HG02571 (cell line): ENCODE measurements around the gene APBA2.

Source experiments
- ATAC-seq: cut with Tn5 transposase; IDR thresholded peaks from one replicate; pipeline ENCODE4 v1.9.1; 2021; ENCODE audit warnings: mild to moderate bottlenecking, moderate library complexity; ENCODE audit not compliant: unreplicated experiment

APBA2 gene

GRCh38 chr15:28895146-28895545 lies 9.4 kb downstream of the APBA2 start:
- no peak for ATAC-seq

- no peak for ATAC-seq
Observed at GRCh38 chr15:28895566-28895965, 9.8 kb downstream of the APBA2 start.

- ATAC-seq = no peak
Observed at GRCh38 chr15:28896951-28897350, 11.2 kb downstream of the APBA2 start.

GRCh38 chr15:28897861-28898585 lies 12.2 kb downstream of the APBA2 start:
- ATAC-seq = no peak

GRCh38 chr15:28899061-28899738 lies 13.4 kb downstream of the APBA2 start:
- no peak for ATAC-seq

- no peak for ATAC-seq
Observed at GRCh38 chr15:28900041-28900891, 14.5 kb downstream of the APBA2 start.

GRCh38 chr15:28900892-28901586 lies 15.3 kb downstream of the APBA2 start:
- ATAC-seq = no peak

- no peak for ATAC-seq
Observed at GRCh38 chr15:28901587-28901980, 15.8 kb downstream of the APBA2 start.

GRCh38 chr15:28901987-28902745 lies 16.4 kb downstream of the APBA2 start:
- ATAC-seq = no peak

- ATAC-seq = no peak
Observed at GRCh38 chr15:28902856-28903255, 17.1 kb downstream of the APBA2 start.

GRCh38 chr15:28903555-28903954 lies 17.8 kb downstream of the APBA2 start:
- ATAC-seq = no peak

GRCh38 chr15:28904003-28904402 lies 18.2 kb downstream of the APBA2 start:
- no peak for ATAC-seq

GRCh38 chr15:28904541-28905315 lies 19.0 kb downstream of the APBA2 start:
- ATAC-seq = no peak

- no peak for ATAC-seq
Observed at GRCh38 chr15:28907338-28907960, 21.7 kb downstream of the APBA2 start.

GRCh38 chr15:28909958-28910500 lies 24.3 kb downstream of the APBA2 start:
- no peak for ATAC-seq

- ATAC-seq = no peak
Observed at GRCh38 chr15:28911310-28911931, 25.6 kb downstream of the APBA2 start.

GRCh38 chr15:28912422-28912821 lies 26.6 kb downstream of the APBA2 start:
- ATAC-seq = no peak

GRCh38 chr15:28913171-28913765 lies 27.5 kb downstream of the APBA2 start:
- ATAC-seq = no peak
